ENCODE measurements around the gene PTPRK.
A peak's percentile ranks its signal among the peaks of the same experiment; 100 is the strongest.

The PTPRK gene

GRCh38 chr6:128515550-128516513, 4.6 kb downstream of the PTPRK start:
- no peak for DNase-seq

GRCh38 chr6:128513878-128514277, 6.5 kb downstream of the PTPRK start:
- DNase-seq = peak; percentile 71 to 90

- DNase-seq = no peak
Measured at GRCh38 chr6:128512296-128512695, 8.1 kb downstream of the PTPRK start.

GRCh38 chr6:128511506-128511905, 8.9 kb downstream of the PTPRK start:
- no peak for DNase-seq

GRCh38 chr6:128509709-128510108, 10.7 kb downstream of the PTPRK start:
- DNase-seq = no peak

GRCh38 chr6:128508588-128509296, 11.7 kb downstream of the PTPRK start:
- no peak for DNase-seq

- no peak for DNase-seq
Measured at GRCh38 chr6:128507337-128508310, 12.8 kb downstream of the PTPRK start.

GRCh38 chr6:128505603-128506002, 14.8 kb downstream of the PTPRK start:
- DNase-seq = no peak

GRCh38 chr6:128504003-128504654, 16.3 kb downstream of the PTPRK start:
- DNase-seq = peak in 1 of 2 experiments; percentile 20

GRCh38 chr6:128500749-128501600, 19.4 kb downstream of the PTPRK start:
- DNase-seq = peak in 1 of 2 experiments; percentile 37

- DNase-seq = peak in 1 of 2 experiments; percentile 58
Measured at GRCh38 chr6:128500014-128500413, 20.4 kb downstream of the PTPRK start.

GRCh38 chr6:128499079-128499731, 21.2 kb downstream of the PTPRK start:
- DNase-seq = no peak

GRCh38 chr6:128498234-128498633, 22.2 kb downstream of the PTPRK start:
- DNase-seq = no peak

GRCh38 chr6:128495536-128496333, 24.7 kb downstream of the PTPRK start:
- no peak for DNase-seq

GRCh38 chr6:128494440-128494839, 26.0 kb downstream of the PTPRK start:
- no peak for DNase-seq

GRCh38 chr6:128493877-128494276, 26.5 kb downstream of the PTPRK start:
- DNase-seq = no peak

- DNase-seq = no peak
Measured at GRCh38 chr6:128492386-128492785, 28.0 kb downstream of the PTPRK start.

- no peak for DNase-seq
Measured at GRCh38 chr6:128491610-128492206, 28.7 kb downstream of the PTPRK start.

- no peak for DNase-seq
Measured at GRCh38 chr6:128491100-128491581, 29.3 kb downstream of the PTPRK start.

Data from NCI-H524 (cell line).